ENCODE measurements around the gene UCMA. TPM values are rescaled to one million over a fixed set of nuclear protein-coding genes. Genes with fewer than 3 reads are reported as not detected.
"Not testable (repeated sequence)": the region's sequence is repeated elsewhere in the genome, so short reads cannot be mapped to it uniquely, and the experiment has no call there.

Gene UCMA
- total RNA-seq, 1 experiment from 2014 or later, result not detected

- POLR2A ChIA-PET, result interaction anchor here (0.6 kb wide), 1 partner anchor 691 kb away, joined by 3 read pairs; no protein-coding TSS in a partner anchor
- BruUV-seq (replicated peaks), result no TSS peak
- intact Hi-C loops (cut with micrococcal nuclease), result no loop called here
- Mint-ChIP-seq H3K4me3 (ENCODE audit: unreplicated experiment) (no peak overlapping the region), H3K27ac (ENCODE audit: low read depth, unreplicated experiment) (no peak overlapping the region), H3K9me3 (ENCODE audit: unreplicated experiment) (no peaks in the 10 kb centered on the region), H3K4me1 (ENCODE audit: insufficient read depth, unreplicated experiment) (no peaks in the 10 kb centered on the region), H3K36me3 (ENCODE audit: insufficient read depth, unreplicated experiment) (no peaks in the 10 kb centered on the region), H3K27me3 (ENCODE audit: insufficient read depth, unreplicated experiment) (peaks cover 11% of the 10 kb centered on the region)
- no peak for TF ChIP-seq CTCF (IDR thresholded peaks at IDR 0.05; ENCODE audit: unreplicated experiment)
- CTCF ChIA-PET, result no interaction called here
- no peak for DNase-seq (ENCODE audit: unreplicated experiment)
Observed at GRCh38 chr10:13253726-13254125, 19.6 kb upstream of the UCMA start.

GRCh38 chr10:13247784-13248183 lies 13.6 kb upstream of the UCMA start:
- BruUV-seq (replicated peaks), result no TSS peak
- Mint-ChIP-seq H3K9me3 (ENCODE audit: unreplicated experiment) (no peaks in the 10 kb centered on the region), H3K27me3 (ENCODE audit: insufficient read depth, unreplicated experiment) (no peaks in the 10 kb centered on the region), H3K4me3 (ENCODE audit: unreplicated experiment) (no peak overlapping the region), H3K4me1 (ENCODE audit: insufficient read depth, unreplicated experiment) (no peaks in the 10 kb centered on the region), H3K27ac (ENCODE audit: low read depth, unreplicated experiment) (no peak overlapping the region), H3K36me3 (ENCODE audit: insufficient read depth, unreplicated experiment) (no peaks in the 10 kb centered on the region)
- ChIA-PET CTCF (interaction anchor here (0.6 kb wide), 2 partner anchors 41 to 84 kb away, joined by 3 to 7 read pairs; no protein-coding TSS in a partner anchor), POLR2A (no interaction called here)
- no peak for TF ChIP-seq CTCF (IDR thresholded peaks at IDR 0.05; ENCODE audit: unreplicated experiment)
- intact Hi-C loops (cut with micrococcal nuclease), result no loop called here
- DNase-seq (ENCODE audit: unreplicated experiment), result no peak

GRCh38 chr10:13247246-13247645 lies 13.1 kb upstream of the UCMA start:
- Mint-ChIP-seq H3K27me3 (ENCODE audit: insufficient read depth, unreplicated experiment) (no peaks in the 10 kb centered on the region), H3K4me3 (ENCODE audit: unreplicated experiment) (no peak overlapping the region), H3K4me1 (ENCODE audit: insufficient read depth, unreplicated experiment) (no peaks in the 10 kb centered on the region), H3K27ac (ENCODE audit: low read depth, unreplicated experiment) (no peak overlapping the region), H3K9me3 (ENCODE audit: unreplicated experiment) (no peaks in the 10 kb centered on the region), H3K36me3 (ENCODE audit: insufficient read depth, unreplicated experiment) (no peaks in the 10 kb centered on the region)
- TF ChIP-seq CTCF (IDR thresholded peaks at IDR 0.05; ENCODE audit: unreplicated experiment), result no peak
- BruUV-seq (replicated peaks), result no TSS peak
- intact Hi-C loops (cut with micrococcal nuclease), result no loop called here
- ChIA-PET POLR2A (no interaction called here), CTCF (interaction anchor here (0.6 kb wide), 2 partner anchors 40 to 83 kb away, joined by 3 to 7 read pairs; no protein-coding TSS in a partner anchor)
- no peak for DNase-seq (ENCODE audit: unreplicated experiment)

GRCh38 chr10:13242260-13242659 lies 8.1 kb upstream of the UCMA start:
- H3K4me3 Mint-ChIP-seq (ENCODE audit: unreplicated experiment); H3K27ac Mint-ChIP-seq (ENCODE audit: low read depth, unreplicated experiment); intact Hi-C loops (cut with micrococcal nuclease); DNase-seq (ENCODE audit: unreplicated experiment); H3K9me3 Mint-ChIP-seq (ENCODE audit: unreplicated experiment); H3K27me3 Mint-ChIP-seq (ENCODE audit: insufficient read depth, unreplicated experiment); CTCF ChIA-PET; BruUV-seq (replicated peaks); H3K4me1 Mint-ChIP-seq (ENCODE audit: insufficient read depth, unreplicated experiment); H3K36me3 Mint-ChIP-seq (ENCODE audit: insufficient read depth, unreplicated experiment); POLR2A ChIA-PET: not testable (repeated sequence)

GRCh38 chr10:13241613-13242012 lies 7.4 kb upstream of the UCMA start:
- H3K27ac Mint-ChIP-seq (ENCODE audit: low read depth, unreplicated experiment), result no peak overlapping the region
- no peaks in the 10 kb centered on the region for H3K9me3 Mint-ChIP-seq (ENCODE audit: unreplicated experiment)
- ChIA-PET POLR2A (no interaction called here), CTCF (interaction anchor here (0.8 kb wide), 1 partner anchor 12 kb away, joined by 5 read pairs; no protein-coding TSS in a partner anchor)
- BruUV-seq (replicated peaks), result no TSS peak
- H3K4me1 Mint-ChIP-seq (ENCODE audit: insufficient read depth, unreplicated experiment), result no peaks in the 10 kb centered on the region
- DNase-seq (ENCODE audit: unreplicated experiment), result no peak
- TF ChIP-seq CTCF (IDR thresholded peaks at IDR 0.05; ENCODE audit: unreplicated experiment), result no peak
- H3K36me3 Mint-ChIP-seq (ENCODE audit: insufficient read depth, unreplicated experiment), result peaks cover 6% of the 10 kb centered on the region
- no peak overlapping the region for H3K4me3 Mint-ChIP-seq (ENCODE audit: unreplicated experiment)
- no peaks in the 10 kb centered on the region for H3K27me3 Mint-ChIP-seq (ENCODE audit: insufficient read depth, unreplicated experiment)
- intact Hi-C loops (cut with micrococcal nuclease), result no loop called here

Measured in MCF 10A (cell line).